GM12892 (cell line): ENCODE data around the gene CACNB4.
"Not testable (repeated sequence)": the region's sequence is repeated elsewhere in the genome, so short reads cannot be mapped to it uniquely, and the experiment has no call there.

Source experiments
- DNase-seq: peaks from one replicate; pipeline ENCODE4 v3.0.0; 2011; ENCODE audit not compliant: insufficient read length
- FAIRE-seq: peaks from 2 replicates; lab custom pipeline; 2011; peaks lifted over from hg19 to GRCh38; lab: Jason Lieb, UNC
- POLR2A ChIP-seq: IDR thresholded peaks from 2 replicates; pipeline ENCODE4 v1.6.1; 2011; ENCODE audit warnings: low read depth, low read length, control low read depth
- POLR2AphosphoS5 ChIP-seq: IDR thresholded peaks from 2 replicates; pipeline ENCODE4 v1.6.1; 2011; ENCODE audit warnings: low read depth, low read length, control low read depth
- TAF1 ChIP-seq: IDR thresholded peaks from 2 replicates; pipeline ENCODE4 v1.6.1; 2011; ENCODE audit warnings: low read depth, mild to moderate bottlenecking, control low read depth, low read length, borderline replicate concordance

Gene CACNB4

DNA sequence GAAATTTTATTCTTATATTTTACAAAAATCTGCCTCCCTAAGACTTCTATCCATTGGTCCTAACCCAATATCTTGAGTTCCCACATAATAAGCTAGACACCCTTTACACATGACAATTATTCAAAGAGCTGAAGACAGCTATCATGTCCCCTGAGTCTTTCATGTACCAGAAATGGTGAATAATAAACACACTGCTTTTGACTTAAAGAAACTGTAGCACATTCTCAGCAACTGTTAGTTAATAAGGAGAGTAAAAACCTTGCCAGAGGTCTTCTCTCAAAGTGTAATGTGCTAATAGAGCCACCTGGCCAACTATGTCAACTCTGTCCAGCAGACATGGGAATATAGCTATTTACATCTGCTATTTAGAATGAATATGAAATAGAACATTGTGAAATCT lies 160.9 kb downstream of the CACNB4 start:
- TF ChIP-seq POLR2AphosphoS5 = no peak
- TF ChIP-seq TAF1 = no peak
- no peak for TF ChIP-seq POLR2A
- DNase-seq (no peak), FAIRE-seq (no peak)

- TF ChIP-seq POLR2A (no peak), POLR2AphosphoS5 (no peak), TAF1 (no peak)
- no peak for FAIRE-seq
- DNase-seq = no peak
Observed at GRCh38 chr2:151936626-151937025, 162.2 kb downstream of the CACNB4 start.

- TF ChIP-seq POLR2A (no peak), POLR2AphosphoS5 (no peak), TAF1 (no peak)
- FAIRE-seq (no peak), DNase-seq (no peak)
Observed at GRCh38 chr2:151933266-151933804, 165.5 kb downstream of the CACNB4 start.

DNA sequence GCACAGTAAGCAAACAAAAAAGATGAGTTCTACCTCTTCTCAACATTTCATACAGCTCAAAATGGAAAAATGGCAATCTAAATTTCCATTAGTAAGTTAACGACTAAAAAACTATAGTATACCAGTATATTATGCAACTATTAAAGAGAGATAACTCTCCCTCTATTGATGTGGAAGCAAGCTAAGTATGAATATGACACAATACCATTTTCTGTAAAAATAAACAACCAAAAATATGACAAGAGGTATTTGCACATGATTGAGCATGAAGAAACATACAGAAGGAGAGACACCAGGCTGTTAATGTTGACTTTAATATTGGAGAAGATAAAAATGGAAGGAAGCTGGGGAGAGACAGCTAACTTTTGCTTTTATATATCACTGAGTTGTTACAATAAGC lies 167.1 kb downstream of the CACNB4 start:
- no peak for DNase-seq
- no peak for FAIRE-seq
- TF ChIP-seq POLR2AphosphoS5 (no peak), POLR2A (no peak), TAF1 (no peak)

- DNase-seq = no peak
- no peak for TF ChIP-seq POLR2A
- TF ChIP-seq POLR2AphosphoS5 = no peak
- no peak for TF ChIP-seq TAF1
- FAIRE-seq = no peak
Observed at GRCh38 chr2:151931030-151931611, 167.7 kb downstream of the CACNB4 start.

DNA sequence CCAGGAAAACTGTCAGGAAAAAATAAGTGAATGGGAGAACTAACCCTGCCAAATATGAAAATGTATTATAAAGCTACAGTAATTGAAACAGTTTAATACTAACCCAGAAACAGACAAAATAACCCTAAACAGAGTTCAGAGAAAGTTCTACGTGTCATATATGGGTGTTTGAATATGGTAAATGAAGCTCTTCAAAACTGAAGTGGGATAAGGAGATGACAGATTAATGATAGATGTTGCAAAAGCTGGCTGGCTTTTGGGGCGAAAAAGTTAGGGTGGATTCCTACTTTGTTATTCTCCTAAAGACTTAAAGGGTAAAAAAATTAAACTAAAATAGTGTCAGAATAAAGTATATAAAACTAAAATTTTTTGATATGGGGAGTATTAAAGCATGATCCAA lies 168.8 kb downstream of the CACNB4 start:
- no peak for TF ChIP-seq TAF1
- no peak for TF ChIP-seq POLR2AphosphoS5
- TF ChIP-seq POLR2A = no peak
- no peak for DNase-seq
- FAIRE-seq = no peak

- FAIRE-seq = no peak
- DNase-seq = no peak
- TF ChIP-seq POLR2AphosphoS5 (no peak), POLR2A (no peak), TAF1 (no peak)
Observed at GRCh38 chr2:151928380-151928779, 170.5 kb downstream of the CACNB4 start.

DNA sequence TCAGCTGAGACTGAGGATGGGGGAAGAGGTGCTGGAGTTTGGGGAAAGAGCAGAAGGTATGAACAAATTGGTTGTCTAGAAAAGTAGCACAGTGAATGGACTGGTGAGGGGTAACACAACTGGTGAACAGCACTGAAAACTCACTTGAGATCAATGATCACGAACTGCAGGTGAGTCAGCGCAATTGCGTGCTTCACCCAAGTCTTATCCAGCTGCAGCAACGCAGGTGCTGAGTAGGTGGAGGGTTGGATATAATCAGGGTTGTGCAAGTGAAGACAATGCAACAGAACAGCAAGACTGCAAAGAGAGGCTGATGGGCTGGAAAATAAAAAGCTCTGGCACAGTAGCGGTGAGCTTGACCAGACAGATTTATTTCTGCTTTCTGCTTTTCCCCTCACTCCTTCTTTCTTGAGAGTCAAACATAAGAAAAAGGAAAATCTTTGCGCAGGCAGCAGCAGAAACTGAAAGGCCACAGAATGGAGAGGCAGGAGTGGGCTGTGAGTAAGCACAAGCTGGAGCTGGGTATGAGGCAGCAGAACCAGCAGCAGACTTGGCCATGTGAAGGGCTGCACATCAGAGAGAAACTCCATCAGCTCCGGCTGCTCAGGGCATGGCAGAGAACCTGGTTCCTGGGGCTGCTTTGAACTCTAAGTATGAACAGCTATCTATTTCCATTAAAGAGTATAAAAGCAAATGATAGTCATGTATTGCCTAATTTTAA lies 171.2 kb downstream of the CACNB4 start:
- TF ChIP-seq POLR2AphosphoS5 (no peak), POLR2A (no peak), TAF1 (no peak)
- FAIRE-seq (peak; percentile 33), DNase-seq (no peak)

DNA sequence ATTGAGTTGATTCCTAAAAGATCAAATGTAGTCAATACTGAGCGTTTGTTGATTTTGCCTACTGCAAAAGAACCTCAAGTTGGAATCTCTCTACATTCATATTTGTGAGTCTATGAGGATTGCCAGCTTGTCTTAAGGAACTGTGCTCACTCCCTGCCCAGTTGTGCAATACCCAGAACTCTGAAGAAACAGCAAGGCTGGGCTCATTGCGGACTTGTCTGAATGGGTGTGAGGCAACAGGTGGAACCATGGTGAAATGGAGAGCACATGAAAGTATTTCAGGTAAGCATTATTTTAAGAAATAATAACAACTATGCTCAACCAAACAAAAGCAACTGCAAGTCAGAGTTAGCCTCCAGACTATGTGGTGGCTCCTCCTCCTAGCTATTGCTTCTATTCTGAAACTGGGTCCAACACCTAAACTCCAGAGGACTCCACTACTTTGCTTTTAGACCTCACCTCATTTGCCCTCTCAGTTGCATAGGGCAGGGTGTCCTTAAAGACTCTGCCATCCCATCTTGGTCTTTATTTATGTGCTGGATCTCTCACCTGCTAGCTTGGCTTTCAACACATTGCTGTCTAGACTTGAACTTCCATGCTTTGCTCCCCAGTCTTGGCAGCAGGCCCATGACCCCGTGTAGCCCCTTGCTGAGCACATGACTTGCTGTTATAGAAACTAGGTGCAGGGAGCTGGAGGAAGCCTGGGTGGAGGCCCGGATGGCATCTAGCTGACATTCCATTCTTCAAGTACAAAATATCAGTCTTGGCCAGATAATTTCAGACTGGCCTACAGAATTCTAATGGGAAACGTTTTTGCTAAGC lies 175.8 kb downstream of the CACNB4 start:
- TF ChIP-seq POLR2AphosphoS5 = no peak
- no peak for TF ChIP-seq POLR2A
- TF ChIP-seq TAF1 = no peak
- DNase-seq (no peak), FAIRE-seq (no peak)

DNA sequence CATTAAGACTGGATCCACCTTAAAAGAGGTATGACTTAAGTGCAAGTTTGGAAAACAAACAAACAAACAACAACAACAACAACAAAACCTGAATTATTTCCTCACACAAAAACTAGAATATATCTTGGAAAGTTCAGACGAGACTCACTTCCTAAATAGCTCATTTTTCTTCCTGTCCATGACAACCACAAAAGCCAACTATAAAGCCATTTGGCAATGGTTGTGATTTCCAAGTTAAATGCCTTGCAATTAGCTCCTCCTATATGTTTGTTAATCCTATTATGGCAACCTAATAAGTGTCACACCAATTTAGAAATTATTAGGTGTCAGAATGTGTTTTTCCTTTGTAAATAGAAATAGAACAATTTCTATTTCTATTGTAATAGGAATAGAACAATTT lies 179.1 kb downstream of the CACNB4 start:
- DNase-seq = no peak
- no peak for TF ChIP-seq TAF1
- TF ChIP-seq POLR2A = no peak
- no peak for TF ChIP-seq POLR2AphosphoS5

DNA sequence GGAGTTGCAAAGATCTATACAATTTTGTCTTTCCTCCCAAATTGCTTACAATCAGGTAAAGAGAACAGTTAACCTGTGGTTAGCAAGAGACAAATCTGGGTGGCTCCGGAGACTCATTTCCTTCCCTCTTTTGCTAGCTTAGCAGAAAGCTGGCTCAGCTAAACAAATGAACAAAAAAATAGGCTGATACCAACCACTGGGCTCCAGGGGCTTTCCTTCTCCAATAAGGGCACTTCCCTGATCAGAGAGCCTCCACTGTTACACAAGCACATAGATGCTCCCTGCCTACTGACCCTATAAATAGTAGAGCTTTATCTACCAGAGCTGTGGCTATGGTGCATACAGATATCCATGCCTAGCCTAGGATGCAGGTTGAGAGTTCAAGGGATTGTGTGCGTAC lies 180.5 kb downstream of the CACNB4 start:
- FAIRE-seq = no peak
- DNase-seq = no peak
- TF ChIP-seq TAF1 (no peak), POLR2A (no peak), POLR2AphosphoS5 (no peak)

More for the DNA sequence above, 179.1 kb downstream of the CACNB4 start:
- no peak for FAIRE-seq

DNA sequence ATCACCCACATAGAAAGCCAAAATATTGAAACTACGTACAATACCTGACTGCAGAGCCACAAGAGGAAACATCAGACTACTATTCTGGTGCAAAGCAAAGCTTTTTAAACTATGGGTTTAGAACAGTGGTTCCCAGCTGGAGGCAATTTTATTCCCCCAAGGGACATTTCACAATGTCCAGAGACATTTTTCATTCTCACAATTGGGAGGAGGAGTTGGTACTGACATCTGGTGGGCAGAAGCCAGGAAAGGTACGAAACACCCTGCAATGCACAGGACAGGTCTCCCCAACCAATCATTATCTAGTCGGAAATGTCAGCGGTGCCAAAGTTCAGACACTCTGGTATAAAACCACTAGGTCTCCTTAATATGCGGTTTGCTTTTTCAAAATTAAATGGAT lies 182.2 kb downstream of the CACNB4 start:
- no peak for TF ChIP-seq TAF1
- no peak for TF ChIP-seq POLR2AphosphoS5
- TF ChIP-seq POLR2A = no peak
- DNase-seq (no peak), FAIRE-seq (no peak)

DNA sequence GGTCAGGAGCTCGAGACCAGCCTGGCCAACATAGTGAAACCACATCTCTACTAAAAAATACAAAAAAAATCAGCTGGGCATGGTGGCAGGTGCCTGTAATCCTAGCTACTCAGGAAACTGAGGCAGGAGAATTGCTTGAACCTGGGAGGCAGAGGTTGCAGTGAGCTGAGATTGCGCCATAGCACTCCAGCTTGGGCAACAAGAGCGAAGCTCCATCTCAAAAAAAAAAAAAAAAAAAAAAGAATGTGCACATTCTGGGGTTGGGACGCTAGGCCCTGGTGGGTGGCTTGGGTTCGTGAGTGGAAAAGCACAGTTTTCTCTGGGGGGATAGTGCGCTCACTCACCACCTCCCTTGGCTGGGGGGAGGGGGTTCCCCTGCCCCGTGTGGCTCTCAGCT lies 183.2 kb downstream of the CACNB4 start:
- FAIRE-seq, DNase-seq: not testable (repeated sequence)
